SK-N-SH treated with all-trans-retinoic acid at 6 μM for 48 hours (cell line): ENCODE results near the gene SLC35F3.

ENCODE experiments used
- SNAI2 ChIP-seq: fragments of 250-450 bp; sonication (Bioruptor Pico); IDR thresholded peaks from 2 replicates; pipeline ENCODE4 v1.5.0; 2020; ENCODE audit warnings: mild to moderate bottlenecking, moderate library complexity
- ZC3H10 ChIP-seq: fragments of 250-450 bp; sonication (Bioruptor Pico); IDR thresholded peaks from 2 replicates; pipeline ENCODE4 v1.5.1; 2021; ENCODE audit warnings: mild to moderate bottlenecking, moderate library complexity

- no peak for TF ChIP-seq ZC3H10 (CRISPR knock-in tag)
- no peak for TF ChIP-seq SNAI2
Measured at GRCh38 chr1:234244482-234244881, 340.0 kb downstream of the SLC35F3 start.
